Measurements from ENCODE around the gene F10.

GRCh38 chr13:113144255-113144629 lies 21.6 kb downstream of the F10 start:
- TF ChIP-seq CTCF (conservative IDR thresholded peaks at IDR 0.05 in 1 of 2, IDR thresholded peaks at IDR 0.05 in 1 of 2; ENCODE audit: extremely low read depth in 1 of 2, insufficient read depth in 1 of 2, low read depth in 1 of 2, low read length in 2 of 2): no peak
- no peak for TF ChIP-seq EZH2 (IDR thresholded peaks at IDR 0.05; ENCODE audit: borderline replicate concordance, low read length)
